HG03354 (cell line): ENCODE measurements around the gene ERI2.
"Not testable (repeated sequence)": the region's sequence is repeated elsewhere in the genome, so short reads cannot be mapped to it uniquely, and the experiment has no call there.

Experiments used
- ATAC-seq: cut with Tn5 transposase; IDR thresholded peaks from one replicate; pipeline ENCODE4 v1.9.1; 2021; ENCODE audit warnings: mild to moderate bottlenecking; ENCODE audit not compliant: unreplicated experiment, poor library complexity, severe bottlenecking

The ERI2 gene

DNA sequence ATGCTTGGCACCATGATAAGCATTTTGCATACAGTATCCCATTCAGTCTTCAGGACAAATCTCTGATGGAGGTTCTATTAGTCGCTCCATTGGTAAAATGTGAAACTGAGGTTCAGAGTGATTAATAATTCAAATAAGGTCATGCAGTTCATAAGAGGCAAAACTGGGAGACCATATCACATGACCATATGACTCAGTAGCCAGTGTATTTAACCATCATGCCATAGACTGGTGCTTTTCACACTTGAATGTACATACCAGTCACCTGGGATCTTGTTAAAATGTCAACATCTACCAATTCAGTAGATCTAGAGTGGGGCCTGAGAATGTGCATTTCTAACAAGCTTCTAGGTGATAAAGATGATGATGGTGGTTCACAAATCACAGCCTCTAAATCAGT lies 38.2 kb downstream of the ERI2 start:
- no peak for ATAC-seq

GRCh38 chr16:20767577-20767976 lies 38.7 kb downstream of the ERI2 start:
- no peak for ATAC-seq

DNA sequence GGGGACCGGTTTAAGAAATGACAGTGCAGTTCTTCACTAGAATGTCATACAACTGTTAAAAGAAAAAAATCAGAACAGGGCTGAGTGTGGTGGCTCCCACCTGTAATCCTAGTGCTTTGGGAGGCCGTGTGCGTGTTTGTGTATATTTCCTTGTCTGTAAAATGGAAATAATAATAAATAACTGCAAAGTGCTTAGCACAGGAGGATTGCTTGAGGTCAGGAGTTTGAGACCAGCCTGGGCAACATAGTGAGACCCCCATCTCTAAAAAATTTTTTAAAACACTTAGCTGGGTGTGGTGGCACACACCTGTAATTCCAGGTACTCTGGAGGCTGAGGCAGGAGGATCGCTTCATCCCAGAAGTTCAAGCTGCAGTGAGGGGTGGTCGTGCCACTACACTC lies 40.0 kb downstream of the ERI2 start:
- ATAC-seq: no peak

GRCh38 chr16:20765732-20766131 lies 40.5 kb downstream of the ERI2 start:
- ATAC-seq: no peak

DNA sequence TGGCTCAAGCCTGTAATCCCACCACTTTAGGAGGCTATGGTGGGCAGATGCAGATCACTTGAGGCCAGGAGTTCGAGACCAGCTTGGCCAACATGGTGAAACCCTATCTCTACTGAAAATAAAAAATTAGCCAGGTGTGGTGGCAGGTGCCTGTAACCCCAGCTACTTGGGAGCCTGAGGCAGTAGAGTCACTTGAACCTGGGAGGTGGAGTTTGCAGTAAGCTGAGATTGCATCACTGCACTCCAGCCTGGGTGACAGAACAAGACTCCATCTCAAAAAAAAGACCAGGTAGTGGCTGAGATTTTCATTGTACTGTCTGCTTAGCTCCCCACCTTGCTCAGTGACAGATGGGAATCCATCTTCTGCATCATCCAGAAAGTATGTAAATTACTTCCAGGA lies 41.8 kb downstream of the ERI2 start:
- not testable (repeated sequence) for ATAC-seq

DNA sequence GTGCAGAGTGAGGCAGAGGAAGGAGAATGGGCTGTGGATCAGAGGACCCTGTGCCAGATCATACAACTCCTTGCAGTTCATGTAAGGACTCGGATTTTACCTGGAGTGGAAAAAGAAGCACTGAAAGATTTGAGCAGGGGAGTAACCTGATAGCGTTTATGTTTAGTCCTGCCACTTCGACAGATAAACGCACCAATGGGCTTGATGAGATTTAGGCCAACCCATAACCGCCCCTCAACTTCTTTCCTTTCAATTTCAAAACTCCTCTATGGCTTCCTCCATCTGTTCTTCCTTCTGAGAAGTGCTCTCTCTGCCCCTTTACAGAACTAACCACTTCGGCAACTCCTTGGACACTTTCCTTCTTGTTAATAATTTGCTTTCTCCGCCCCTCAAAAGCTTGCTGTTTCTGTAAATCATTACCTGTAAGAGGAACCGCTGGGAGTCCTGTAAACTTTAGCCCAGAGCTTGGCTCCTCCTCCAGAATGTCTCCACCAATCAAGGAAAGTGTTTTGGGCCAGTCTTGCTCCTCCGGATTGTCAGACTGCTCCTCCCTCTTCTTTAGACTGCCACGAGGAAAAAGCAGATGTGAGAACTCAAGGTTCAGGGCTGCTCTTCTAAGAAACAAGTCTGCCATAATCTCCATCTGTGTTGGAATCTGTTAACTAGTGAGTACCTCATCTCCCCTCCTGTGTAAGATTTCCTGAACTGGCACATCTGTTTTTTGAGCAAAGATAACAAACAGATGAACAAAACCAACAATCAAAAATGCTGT lies 42.6 kb downstream of the ERI2 start, which contains the start of gene ACSM3:
TSS of gene ACSM3 (plus strand) at position 554 of the 772 bp plus-strand sequence. CDS start 6,021 bp downstream, outside the sequence.
- peak; percentile 99 for ATAC-seq

GRCh38 chr16:20762404-20763123 lies 43.7 kb downstream of the ERI2 start:
- no peak for ATAC-seq

- no peak for ATAC-seq
Measured at GRCh38 chr16:20761175-20761574, 45.1 kb downstream of the ERI2 start.

DNA sequence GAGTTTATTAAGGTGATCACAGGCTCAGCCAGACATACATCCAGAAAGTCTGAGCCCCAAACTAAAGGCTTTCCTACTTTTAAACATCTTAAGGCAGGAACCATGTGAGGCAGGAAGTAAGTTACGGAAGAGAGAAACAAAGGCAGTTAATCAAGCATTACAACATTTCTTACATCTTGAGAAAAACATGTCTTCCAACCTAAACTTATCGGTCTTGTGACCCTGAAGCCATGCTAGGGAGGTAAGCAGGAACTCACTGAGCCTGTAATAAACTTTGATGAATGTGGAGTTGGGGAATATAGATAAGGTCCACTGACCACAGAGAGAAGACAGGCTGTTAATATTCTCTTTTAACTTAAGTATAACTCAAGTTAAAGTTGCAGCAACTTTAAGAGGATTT lies 45.9 kb downstream of the ERI2 start:
- no peak for ATAC-seq

GRCh38 chr16:20755799-20756198 lies 50.5 kb downstream of the ERI2 start:
- ATAC-seq: not testable (repeated sequence)

GRCh38 chr16:20755238-20755637 lies 51.0 kb downstream of the ERI2 start:
- ATAC-seq: no peak

GRCh38 chr16:20753727-20754126 lies 52.5 kb downstream of the ERI2 start:
- no peak for ATAC-seq

- ATAC-seq: no peak
Measured at GRCh38 chr16:20750558-20750957, 55.7 kb downstream of the ERI2 start.

GRCh38 chr16:20749474-20749873 lies 56.8 kb downstream of the ERI2 start:
- ATAC-seq: no peak

DNA sequence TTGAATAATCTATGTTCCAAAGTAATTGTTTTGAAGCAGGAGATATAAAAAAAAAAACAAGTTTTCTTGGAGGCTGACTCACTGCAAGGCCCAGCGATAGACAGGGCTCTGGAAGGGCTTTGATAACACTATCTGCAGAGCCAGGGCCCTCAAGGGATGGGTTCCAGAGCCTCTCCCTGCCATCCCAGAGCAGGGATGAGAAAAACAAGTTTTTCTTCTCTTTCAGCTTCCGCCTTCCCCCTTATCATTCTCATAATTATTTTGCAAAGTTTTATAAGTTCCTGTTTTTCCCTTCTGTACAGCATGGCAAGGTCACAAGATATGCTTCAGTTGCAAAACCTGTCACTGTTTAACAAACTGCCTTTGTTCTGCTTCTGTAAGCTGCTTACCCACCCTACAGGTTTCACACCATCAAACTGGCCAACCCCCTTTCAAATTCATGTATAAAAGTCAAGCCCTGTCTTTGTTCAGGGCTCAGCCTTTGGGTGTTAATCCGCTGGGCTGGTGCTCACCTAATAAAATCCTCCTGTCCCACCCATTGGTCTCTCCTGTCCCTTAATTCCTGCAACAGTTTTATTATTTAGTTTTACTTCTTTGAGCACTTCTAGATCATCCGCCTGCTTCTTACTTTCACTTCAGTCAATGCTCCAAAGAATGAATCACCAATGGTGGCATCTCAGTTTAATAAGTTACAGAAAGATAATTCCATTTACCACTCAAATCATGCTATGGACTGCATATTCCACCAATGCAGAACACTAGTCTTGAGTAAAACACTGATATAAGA lies 59.0 kb downstream of the ERI2 start:
- peak; percentile 86 for ATAC-seq

DNA sequence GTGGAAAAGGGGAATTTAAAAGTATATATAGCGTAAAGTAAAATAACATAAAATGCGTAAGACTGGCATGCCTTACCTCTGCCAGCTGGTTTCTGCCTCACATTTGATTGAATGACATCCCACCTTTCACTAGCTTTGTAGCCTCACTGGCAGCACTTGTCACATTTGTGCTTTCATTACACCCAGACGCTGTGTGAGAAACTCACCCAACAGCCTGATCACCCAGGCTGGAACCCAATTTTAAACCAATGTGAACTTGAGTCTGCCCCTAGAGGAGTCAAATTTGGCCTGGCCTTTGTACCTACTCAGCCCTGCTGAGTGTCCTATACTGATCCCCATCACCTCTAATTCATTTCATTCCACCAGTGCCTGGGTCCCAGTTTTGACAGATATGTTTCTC lies 59.8 kb downstream of the ERI2 start:
- no peak for ATAC-seq
